HG03457 (cell line): Measurements from ENCODE around the gene CHP2.

ENCODE experiments used
- ATAC-seq: cut with Tn5 transposase; IDR thresholded peaks from one replicate; pipeline ENCODE4 v1.9.1; 2021; ENCODE audit warnings: moderate number of reproducible peaks; ENCODE audit not compliant: unreplicated experiment

Gene CHP2

DNA sequence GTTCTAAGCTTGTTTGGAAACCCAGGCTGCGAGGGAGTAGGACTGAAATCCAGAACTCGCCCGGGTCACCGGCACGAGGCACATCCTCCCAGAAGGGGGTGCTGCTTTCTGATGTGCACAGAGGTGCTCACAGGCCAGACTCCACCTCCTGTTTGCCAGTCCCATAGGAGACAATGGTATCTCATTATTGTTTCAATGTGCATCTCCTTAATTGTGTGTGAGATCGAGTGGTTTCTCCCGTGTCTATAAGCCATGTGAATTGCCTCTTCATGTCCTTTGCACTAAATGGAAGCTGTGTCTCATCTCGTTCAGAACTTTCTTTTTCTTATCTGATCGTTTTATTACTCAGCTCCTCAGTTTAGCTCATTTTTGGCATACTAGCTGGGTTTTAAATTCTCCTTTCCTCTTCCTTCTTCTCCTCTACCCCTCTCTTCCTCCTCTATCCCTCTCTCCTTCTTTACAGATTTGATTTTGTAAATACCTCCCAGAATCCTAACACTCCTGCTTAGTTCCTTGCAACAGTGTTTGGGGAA is 48.8 kb downstream of the CHP2 start:
- ATAC-seq: no peak

- ATAC-seq: no peak
These were observed 52.2 kb downstream of the CHP2 start for GRCh38 chr16:23807028-23807427.
